ENCODE results near the gene GCN1.

- TF ChIP-seq, protein P1, sequence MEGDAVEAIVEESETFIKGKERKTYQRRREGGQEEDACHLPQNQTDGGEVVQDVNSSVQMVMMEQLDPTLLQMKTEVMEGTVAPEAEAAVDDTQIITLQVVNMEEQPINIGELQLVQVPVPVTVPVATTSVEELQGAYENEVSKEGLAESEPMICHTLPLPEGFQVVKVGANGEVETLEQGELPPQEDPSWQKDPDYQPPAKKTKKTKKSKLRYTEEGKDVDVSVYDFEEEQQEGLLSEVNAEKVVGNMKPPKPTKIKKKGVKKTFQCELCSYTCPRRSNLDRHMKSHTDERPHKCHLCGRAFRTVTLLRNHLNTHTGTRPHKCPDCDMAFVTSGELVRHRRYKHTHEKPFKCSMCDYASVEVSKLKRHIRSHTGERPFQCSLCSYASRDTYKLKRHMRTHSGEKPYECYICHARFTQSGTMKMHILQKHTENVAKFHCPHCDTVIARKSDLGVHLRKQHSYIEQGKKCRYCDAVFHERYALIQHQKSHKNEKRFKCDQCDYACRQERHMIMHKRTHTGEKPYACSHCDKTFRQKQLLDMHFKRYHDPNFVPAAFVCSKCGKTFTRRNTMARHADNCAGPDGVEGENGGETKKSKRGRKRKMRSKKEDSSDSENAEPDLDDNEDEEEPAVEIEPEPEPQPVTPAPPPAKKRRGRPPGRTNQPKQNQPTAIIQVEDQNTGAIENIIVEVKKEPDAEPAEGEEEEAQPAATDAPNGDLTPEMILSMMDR (IDR thresholded peaks at IDR 0.05): no peak
- TF ChIP-seq EP300 (IDR thresholded peaks at IDR 0.05): no peak
Observed at GRCh38 chr12:120138366-120138765, 56.1 kb downstream of the GCN1 start.
